NCI-H128 (cell line): Measurements from ENCODE around the gene ERC2.
A peak's percentile ranks its signal among the peaks of the same experiment; 100 is the strongest.

ENCODE experiments used
- DNase-seq: peaks from one replicate; lab custom pipeline; 2025; ENCODE audit not compliant: unreplicated experiment; lab: John Stamatoyannopoulos, UW

ERC2 gene

GRCh38 chr3:55946574-55947160 is 521.6 kb downstream of the ERC2 start:
- DNase-seq = no peak

DNA sequence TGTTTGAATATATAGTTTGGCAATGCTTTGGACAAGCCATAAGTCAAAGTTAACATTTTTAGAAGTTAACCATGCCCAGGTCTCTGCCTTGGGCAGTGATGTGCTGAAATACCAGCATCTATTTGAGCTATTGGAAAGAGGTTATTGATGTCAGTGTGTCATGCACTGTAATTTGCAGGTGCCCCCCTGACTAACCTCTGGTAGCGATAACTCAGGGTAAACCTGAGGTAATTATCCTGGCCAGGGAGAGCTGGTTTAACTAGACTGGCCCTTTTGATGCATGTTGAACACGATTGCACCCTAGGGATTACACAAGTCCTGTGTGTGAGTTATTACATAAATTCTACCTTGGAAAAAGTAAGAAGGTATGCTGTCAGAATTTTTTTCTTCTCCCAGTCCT is 525.4 kb downstream of the ERC2 start:
- DNase-seq = no peak

GRCh38 chr3:55939287-55939686 is 529.0 kb downstream of the ERC2 start:
- DNase-seq = no peak

GRCh38 chr3:55937301-55937700 is 531.0 kb downstream of the ERC2 start:
- no peak for DNase-seq

DNA sequence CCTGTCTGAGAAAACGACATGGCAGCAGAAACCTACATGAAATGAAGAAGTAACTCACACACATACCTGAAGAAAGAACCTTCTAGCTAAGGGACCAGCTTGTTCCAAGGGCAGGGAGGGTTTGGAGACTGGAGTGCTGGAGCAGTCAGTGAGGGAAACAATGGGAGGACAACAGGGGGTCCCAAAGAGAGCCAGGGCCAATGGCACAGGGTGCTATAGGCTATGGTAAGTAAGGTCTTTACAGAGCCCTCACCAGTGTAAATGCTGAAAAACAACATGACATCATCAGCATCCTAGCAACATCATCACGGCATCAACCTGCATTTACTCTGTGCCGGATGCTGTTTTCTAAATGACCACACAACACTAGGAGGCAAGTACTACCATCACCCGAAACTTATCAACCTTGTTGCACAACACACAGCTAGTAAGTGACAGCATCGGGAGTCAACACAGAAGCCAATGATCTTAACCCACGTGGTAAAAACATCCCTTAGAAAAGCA is 531.7 kb downstream of the ERC2 start:
- no peak for DNase-seq

GRCh38 chr3:55935241-55935640 is 533.0 kb downstream of the ERC2 start:
- DNase-seq = peak; percentile 37

GRCh38 chr3:55934771-55935170 is 533.5 kb downstream of the ERC2 start:
- DNase-seq = no peak

- no peak for DNase-seq
Observed at GRCh38 chr3:55929154-55929869, 539.0 kb downstream of the ERC2 start.

- no peak for DNase-seq
Observed at GRCh38 chr3:55923626-55924025, 544.6 kb downstream of the ERC2 start.

GRCh38 chr3:55923207-55923606 is 545.1 kb downstream of the ERC2 start:
- DNase-seq = no peak

- DNase-seq = no peak
Observed at GRCh38 chr3:55912880-55913279, 555.4 kb downstream of the ERC2 start.

DNA sequence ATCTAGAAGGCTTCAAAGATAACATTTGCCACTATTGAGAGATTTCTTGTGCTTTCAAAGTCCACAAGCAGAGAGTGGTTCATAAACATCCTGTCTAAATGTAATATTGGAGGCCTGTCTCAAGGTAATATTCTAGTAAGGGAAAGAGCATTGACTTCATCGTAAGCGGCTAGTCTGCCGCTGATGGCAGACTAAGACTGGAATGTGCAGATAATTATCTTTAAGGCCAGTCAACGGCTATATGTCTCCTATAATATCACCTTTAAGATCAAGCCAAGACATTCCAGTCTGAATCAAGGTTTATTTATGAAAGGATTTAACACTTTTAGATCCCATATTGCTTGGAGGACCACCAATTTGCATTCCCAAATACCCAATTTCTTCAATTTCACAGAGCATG is 557.0 kb downstream of the ERC2 start:
- DNase-seq = no peak

GRCh38 chr3:55910543-55910942 is 557.7 kb downstream of the ERC2 start:
- no peak for DNase-seq

- DNase-seq = no peak
Observed at GRCh38 chr3:55909373-55909772, 558.9 kb downstream of the ERC2 start.

GRCh38 chr3:55907616-55908015 is 560.7 kb downstream of the ERC2 start:
- no peak for DNase-seq

GRCh38 chr3:55906896-55907295 is 561.4 kb downstream of the ERC2 start:
- DNase-seq = no peak

- no peak for DNase-seq
Observed at GRCh38 chr3:55904716-55905115, 563.6 kb downstream of the ERC2 start.

DNA sequence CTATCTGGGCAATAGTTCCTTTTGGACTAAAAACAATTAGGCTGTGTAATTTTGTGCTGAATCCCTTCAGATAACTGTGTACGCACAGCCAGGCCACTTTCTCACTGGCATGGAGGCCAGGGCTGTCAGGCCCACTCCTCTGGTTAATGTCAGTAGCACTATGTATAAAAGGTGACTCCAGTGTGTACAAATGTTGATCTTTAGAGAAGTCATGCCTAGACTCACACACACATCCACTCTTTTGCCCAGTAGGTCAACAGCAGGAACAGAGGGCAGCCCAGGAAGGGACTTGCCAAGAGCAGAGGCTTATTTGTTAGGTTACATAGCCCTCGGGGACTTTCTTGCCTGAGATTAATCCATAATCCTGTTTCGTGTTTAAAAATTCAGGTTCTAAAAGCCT is 564.6 kb downstream of the ERC2 start:
- no peak for DNase-seq

DNA sequence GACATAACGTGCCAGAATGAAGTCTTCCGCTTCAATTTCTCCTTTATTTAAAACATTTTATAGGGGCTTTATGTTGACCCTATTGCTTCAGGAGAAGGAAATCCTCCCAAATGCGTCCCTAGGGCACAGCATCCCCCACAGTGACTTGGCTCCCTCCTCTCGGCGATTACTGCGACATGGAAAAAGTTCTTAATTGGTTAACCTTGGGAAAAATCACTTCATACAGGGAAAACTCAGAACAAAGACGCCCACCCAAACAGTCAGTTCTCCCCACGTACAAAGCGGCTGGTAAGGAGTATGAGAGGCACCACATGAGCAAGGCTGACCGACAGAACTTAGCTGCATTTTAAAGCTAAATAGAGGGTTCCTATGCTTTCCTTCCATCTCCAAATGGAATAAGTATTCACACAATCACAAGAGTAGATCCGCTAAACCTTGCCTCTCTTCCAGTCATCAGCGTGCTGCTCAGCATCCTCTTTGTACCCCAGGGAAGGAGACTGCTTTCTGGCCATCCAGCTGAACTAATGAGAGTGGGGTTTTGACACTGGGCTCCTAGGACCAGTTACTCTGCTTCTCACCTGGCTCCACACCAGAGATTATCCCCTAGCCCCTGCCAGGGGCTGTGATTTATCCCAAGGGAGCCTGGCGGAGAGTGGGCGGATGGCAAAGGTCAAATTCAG is 565.9 kb downstream of the ERC2 start:
- no peak for DNase-seq

GRCh38 chr3:55899887-55900286 is 568.4 kb downstream of the ERC2 start:
- no peak for DNase-seq

DNA sequence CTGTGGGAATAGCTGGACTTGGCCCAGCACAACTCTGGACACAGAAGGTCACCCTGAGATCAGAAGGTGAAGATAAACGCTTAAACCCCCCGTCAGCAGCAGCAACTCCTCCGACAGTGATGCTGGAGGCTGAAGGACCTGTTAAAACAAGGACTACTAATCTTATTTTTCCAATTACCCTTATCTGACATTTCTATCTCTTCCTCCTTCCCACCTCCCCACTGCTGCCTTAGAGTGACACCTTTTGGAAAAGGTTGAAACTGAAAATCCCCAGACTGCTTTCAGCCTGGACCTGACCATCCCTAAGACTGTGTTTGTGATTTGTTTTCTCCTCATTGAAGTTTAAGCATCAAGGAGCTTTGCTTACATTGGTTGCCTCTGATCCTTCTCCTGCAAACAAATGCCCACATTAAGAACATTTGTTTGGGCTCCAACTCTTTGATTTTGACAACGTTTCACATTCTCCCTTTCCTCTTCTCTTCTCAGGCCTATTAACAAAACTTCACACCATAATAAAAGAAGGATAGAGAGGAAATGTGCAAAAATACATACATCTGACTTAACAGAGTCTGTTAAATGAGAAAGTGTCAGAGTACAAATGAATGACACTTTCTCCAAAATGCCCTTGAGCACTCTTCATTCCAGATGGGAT is 570.6 kb downstream of the ERC2 start:
- no peak for DNase-seq
